ENCODE measurements around the gene IPO11.

The IPO11 gene

GRCh38 chr5:62522811-62523210 is 110.2 kb downstream of the IPO11 start:
- ATAC-seq, result no peak
- TF ChIP-seq PATZ1 (CRISPR knock-in tag; IDR thresholded peaks at IDR 0.05; ENCODE audit: borderline replicate concordance), result no peak
- no peak for TF ChIP-seq POU6F1 (CRISPR knock-in tag; IDR thresholded peaks at IDR 0.05; ENCODE audit: borderline replicate concordance, low read depth)
- no peak for TF ChIP-seq CSDC2 (CRISPR knock-in tag; IDR thresholded peaks at IDR 0.05)
- TF ChIP-seq BACH2 (CRISPR knock-in tag; IDR thresholded peaks at IDR 0.05; ENCODE audit: borderline replicate concordance), result no peak
- TF ChIP-seq CREB5 (CRISPR knock-in tag; IDR thresholded peaks at IDR 0.05; ENCODE audit: low read depth), result no peak
- TF ChIP-seq ZNF8 (CRISPR knock-in tag; IDR thresholded peaks at IDR 0.05), result no peak
- TF ChIP-seq ZC3H10 (CRISPR knock-in tag; IDR thresholded peaks at IDR 0.05), result no peak
- TF ChIP-seq OSR1 (CRISPR knock-in tag; IDR thresholded peaks at IDR 0.05), result no peak
- TF ChIP-seq ZNF70 (CRISPR knock-in tag; IDR thresholded peaks at IDR 0.05), result no peak
- TF ChIP-seq RARB (CRISPR knock-in tag; IDR thresholded peaks at IDR 0.05), result no peak
- no peak for TF ChIP-seq TOX (CRISPR knock-in tag; IDR thresholded peaks at IDR 0.05; ENCODE audit: borderline replicate concordance)
- TF ChIP-seq PPARA (CRISPR knock-in tag; IDR thresholded peaks at IDR 0.05; ENCODE audit: borderline replicate concordance), result no peak

GRCh38 chr5:62533597-62533996 is 121.0 kb downstream of the IPO11 start:
- TF ChIP-seq SNAI2 (CRISPR knock-in tag; IDR thresholded peaks at IDR 0.05) (no peak), ZC3H10 (CRISPR knock-in tag; IDR thresholded peaks at IDR 0.05) (no peak), ZNF565 (CRISPR knock-in tag; conservative IDR thresholded peaks at IDR 0.05; ENCODE audit: low read depth) (no peak), CSDC2 (CRISPR knock-in tag; IDR thresholded peaks at IDR 0.05) (no peak), OSR1 (CRISPR knock-in tag; IDR thresholded peaks at IDR 0.05) (no peak), PPARA (CRISPR knock-in tag; IDR thresholded peaks at IDR 0.05; ENCODE audit: borderline replicate concordance) (no peak), POU6F1 (CRISPR knock-in tag; IDR thresholded peaks at IDR 0.05; ENCODE audit: borderline replicate concordance, low read depth) (no peak), GLIS3 (CRISPR knock-in tag; IDR thresholded peaks at IDR 0.05) (no peak), ZFP30 (CRISPR knock-in tag; IDR thresholded peaks at IDR 0.05) (no peak)
- no peak for ATAC-seq

- TF ChIP-seq ZNF8 (CRISPR knock-in tag; IDR thresholded peaks at IDR 0.05) (no peak), SNAI2 (CRISPR knock-in tag; IDR thresholded peaks at IDR 0.05) (no peak)
- no peak for ATAC-seq
Measured at GRCh38 chr5:62534461-62535236, 122.1 kb downstream of the IPO11 start.

GRCh38 chr5:62536232-62536631 is 123.7 kb downstream of the IPO11 start:
- no peak for ATAC-seq
- TF ChIP-seq ZNF565 (CRISPR knock-in tag; conservative IDR thresholded peaks at IDR 0.05; ENCODE audit: low read depth), result no peak
- TF ChIP-seq TSHZ2 (CRISPR knock-in tag; IDR thresholded peaks at IDR 0.05), result no peak
- TF ChIP-seq ZC3H10 (CRISPR knock-in tag; IDR thresholded peaks at IDR 0.05), result no peak
- no peak for TF ChIP-seq ESRRG (CRISPR knock-in tag; IDR thresholded peaks at IDR 0.05)
- TF ChIP-seq POU6F1 (CRISPR knock-in tag; IDR thresholded peaks at IDR 0.05; ENCODE audit: borderline replicate concordance, low read depth), result no peak
- no peak for TF ChIP-seq ARNTL (CRISPR knock-in tag; IDR thresholded peaks at IDR 0.05; ENCODE audit: borderline replicate concordance, low read depth)
- TF ChIP-seq TOX (CRISPR knock-in tag; IDR thresholded peaks at IDR 0.05; ENCODE audit: borderline replicate concordance), result no peak
- TF ChIP-seq OSR1 (CRISPR knock-in tag; IDR thresholded peaks at IDR 0.05), result no peak
- no peak for TF ChIP-seq PPARA (CRISPR knock-in tag; IDR thresholded peaks at IDR 0.05; ENCODE audit: borderline replicate concordance)
- no peak for TF ChIP-seq PATZ1 (CRISPR knock-in tag; IDR thresholded peaks at IDR 0.05; ENCODE audit: borderline replicate concordance)
- no peak for TF ChIP-seq ZNF8 (CRISPR knock-in tag; IDR thresholded peaks at IDR 0.05)
